Daoy (cell line): ENCODE measurements around the gene C10orf143. TPM values are rescaled to one million over a fixed set of nuclear protein-coding genes. Genes with fewer than 3 reads are reported as not detected.
A peak's percentile ranks its signal among the peaks of the same experiment; 100 is the strongest.
"Not testable (repeated sequence)": the region's sequence is repeated elsewhere in the genome, so short reads cannot be mapped to it uniquely, and the experiment has no call there.

Source experiments
- DNase-seq: peaks from one replicate; pipeline ENCODE4 v3.0.0-alpha.2; 2015; ENCODE audit warnings: low read depth
- total RNA-seq: library from RNA; depleted of rRNA; stranded (reverse); fragments of >200 nt; shearing (Covaris generic); gene quantifications from 2 replicates; pipeline ENCODE4 v1.2.3, GENCODE V29; 2014

Gene C10orf143
- total RNA-seq, 1 experiment from 2014 or later, result 0.46 TPM

DNA sequence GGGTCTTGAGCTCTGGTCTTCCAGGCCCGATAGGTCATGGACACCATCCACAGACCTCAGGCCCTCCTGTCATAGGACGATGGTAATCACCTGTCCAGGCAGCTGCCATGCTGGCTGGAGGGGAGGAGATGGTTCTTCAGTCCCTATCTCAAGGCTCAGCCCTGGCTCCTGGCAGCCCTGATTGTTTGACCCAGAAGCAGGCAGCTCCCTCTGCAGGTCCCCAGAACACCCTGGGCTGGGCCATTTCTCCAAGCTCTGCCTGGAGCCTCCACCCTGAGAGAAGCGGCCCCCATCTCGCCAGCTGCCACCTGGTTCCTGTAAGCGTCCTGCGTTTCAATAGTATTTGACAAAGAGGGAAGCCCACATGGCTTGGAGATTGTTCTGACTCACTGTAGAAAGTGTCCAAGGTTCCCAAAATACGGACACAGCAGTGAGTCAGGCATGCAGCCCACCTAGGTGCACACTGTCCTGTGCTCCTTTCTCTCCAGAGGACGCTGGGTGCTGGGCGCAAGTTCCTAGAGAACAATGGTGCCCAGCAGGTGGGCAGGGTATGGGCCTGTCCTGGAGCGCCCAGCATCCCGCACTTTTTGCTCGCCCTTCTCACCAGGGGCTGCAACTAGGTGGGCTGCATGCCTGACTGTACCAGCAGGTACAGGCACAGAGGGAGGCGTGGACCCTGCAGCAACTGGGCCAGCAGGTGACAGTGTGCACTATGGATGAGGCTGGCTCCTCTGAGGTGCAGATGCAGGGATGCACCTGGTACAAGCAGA lies 74.1 kb downstream of the C10orf143 start:
- no peak for DNase-seq

DNA sequence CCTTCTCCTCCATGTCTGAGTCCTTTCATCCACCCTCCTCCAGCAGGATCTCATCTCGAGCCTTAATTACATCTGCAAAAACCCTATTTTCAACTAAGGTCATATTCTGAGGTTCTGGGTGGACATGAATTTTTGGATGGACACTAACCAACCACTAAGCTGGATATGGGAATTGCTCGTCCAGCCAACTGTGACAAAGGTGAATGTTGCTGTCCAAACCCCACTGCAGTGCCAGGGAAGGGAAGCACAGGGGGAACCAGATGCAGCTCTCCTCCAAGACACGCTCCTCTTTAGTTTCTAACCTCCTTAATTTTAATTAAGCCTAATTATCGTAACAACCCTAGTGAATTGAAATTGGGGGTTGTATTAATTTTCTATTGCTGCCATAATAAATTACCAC lies 81.4 kb downstream of the C10orf143 start:
- DNase-seq, result no peak

DNA sequence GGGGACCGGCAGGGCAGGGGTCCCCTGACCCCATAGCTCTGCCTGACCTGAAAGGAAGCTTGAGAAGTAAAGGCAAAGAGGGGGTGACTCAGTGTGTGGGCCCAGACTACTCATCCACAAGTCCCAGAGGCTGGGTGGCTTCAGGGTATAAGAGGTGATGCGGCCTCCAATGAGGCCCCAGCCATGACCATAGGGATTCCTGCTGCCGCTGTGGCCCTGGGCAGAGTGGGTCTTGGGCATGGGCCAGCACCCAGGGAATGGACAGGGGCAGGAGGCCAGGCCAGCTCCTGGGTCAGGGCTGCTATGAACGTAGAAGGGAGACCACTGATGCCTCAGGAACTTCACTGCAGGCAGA lies 82.2 kb downstream of the C10orf143 start:
- DNase-seq, result no peak

DNA sequence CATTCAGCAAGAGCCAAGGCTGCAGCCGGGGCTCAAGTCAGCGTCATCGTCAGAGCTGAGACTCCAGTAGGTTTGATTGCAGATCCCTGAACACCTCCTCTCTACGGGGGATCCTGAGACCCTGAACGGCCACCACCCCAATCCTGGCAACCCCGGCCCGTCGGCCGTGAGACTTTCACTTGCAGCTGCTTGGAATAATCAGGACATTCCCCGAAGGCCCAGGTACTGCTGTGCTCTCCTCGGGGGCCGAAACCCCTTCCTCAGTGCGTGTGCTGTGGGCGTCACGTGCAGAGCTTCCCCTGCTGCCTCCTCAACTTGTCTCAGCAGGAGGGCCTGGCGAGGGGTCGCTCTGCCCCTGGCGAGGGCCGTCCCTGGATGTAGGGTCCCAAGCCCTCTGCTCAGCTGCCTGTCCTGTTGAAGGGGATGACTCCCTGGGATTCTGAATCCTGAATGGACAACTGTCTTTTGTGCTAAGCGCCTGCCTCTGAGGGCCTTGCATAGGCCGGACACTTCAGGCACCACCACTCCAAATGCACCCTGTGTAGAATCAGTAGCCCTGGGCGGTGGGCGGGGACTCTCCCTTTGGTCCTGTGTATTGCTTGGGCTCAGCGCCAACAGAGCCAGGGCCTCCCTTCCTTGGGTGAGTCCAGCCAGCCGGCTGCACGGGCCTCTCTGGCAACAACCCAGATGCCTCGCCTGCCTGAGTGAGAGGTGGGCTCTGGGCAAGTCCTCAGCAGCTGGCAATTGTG lies 82.7 kb downstream of the C10orf143 start:
- peak; percentile 55 for DNase-seq

DNA sequence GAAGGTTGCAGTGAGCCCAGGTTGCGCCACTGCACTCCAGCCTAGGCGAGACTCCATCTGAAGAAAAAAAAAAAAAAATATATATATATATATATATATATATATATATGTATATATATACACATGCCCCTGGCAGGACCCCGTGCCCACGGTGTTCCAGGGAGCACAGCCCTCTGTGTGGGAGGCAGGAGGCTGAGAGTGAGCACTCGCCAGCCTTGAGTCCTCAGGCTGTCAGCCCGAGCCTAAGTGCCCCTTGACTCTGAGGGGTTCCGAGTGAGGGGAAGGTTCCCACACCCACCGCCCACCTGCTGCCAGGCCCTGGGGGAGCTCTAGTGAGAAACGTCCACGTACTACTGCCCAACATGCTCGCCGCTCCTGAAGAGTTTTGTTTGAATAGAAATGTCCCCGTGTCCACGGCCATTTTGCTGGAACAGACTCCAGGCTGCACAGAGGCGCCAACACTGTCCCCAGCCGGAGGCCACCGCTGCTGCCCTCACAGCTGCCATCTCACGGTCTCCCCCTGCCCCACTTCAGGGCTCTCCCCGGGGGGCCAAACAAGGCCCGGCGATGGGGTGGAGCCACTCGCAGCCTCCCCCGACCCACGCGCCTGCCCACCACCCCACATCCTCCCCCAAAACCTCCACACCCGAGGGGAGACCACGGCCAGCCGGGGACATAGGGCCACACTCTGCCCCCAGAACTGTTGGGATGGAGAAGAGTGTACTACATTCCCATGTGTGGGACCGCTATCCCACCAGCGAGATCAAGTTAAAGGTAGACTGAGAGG lies 83.8 kb downstream of the C10orf143 start:
- no peak for DNase-seq

DNA sequence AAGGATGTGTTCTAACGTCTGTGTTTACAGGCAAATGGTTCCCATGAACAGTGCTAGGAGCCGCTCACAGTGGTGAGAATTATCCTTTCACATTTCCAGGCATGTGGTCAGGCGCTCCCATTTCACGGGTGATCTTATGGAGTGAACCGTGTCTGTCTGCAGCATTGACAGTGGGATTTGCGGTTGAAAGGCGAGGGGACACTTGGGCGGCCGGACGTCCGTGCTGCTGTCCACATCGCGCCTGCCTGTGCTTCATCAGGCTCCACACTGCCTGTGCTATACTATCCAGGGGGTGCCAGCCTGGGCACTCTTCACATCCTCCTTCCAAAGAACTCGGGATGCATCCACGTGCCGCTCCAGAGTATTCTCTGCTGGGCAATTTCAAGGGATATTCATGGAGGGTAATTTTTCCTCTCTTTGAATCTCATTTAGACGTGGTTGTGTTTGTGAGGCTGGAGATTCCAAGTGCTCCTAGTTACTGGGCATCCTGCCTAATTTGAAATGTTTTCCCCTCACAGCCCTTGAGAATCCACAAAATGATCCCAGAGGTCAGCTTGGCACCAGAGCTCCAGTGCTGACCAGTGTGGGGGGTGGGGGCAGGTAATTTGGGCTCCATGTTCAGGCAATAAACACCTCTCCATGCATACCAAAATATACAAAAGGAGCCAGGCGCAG lies 84.7 kb downstream of the C10orf143 start:
- DNase-seq, result no peak

DNA sequence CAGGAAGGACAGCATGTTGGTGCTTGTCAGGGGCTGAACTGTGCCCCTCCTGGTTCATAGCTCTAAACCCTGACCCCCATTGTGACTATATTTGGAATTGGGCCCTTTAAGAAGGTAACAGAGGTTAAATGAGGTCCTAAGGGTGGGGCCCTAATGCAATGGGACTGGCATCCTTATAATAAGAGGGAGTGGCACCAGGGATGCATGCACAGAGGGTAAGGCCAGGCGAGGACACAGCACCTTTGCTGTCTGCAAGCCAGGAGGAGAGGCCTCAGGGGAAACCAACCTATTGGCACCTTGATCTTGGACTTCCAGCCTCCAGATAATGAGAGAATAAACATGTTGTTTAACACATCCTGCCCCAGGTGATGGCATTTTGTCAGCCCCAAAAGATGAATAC lies 85.3 kb downstream of the C10orf143 start:
- DNase-seq, result no peak

DNA sequence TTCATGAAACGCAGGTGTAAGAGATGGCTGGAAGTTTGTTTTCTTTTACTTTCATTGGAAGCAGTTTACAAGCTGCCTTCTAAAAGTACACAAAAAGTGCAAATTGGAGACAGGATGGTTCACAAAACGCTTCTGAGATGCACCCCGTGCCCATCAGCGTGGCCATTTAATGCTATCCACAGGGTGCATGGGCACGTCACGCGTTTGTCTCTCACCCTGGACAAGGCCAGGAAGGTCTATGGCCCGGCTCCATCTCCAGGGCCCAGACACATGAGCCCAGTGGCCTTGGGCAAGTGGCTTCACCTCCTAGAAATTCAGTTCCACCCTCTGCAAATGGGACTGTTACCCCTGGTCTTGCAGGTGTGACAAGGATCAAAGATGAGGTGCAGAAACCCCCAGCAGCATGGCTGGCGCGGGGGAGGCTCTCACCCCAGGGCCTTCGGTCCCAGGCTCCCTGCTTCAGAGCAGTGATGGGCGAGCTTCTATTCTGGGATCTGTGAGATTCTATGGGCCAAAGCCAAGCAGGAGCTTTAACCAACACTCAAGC lies 85.8 kb downstream of the C10orf143 start:
- no peak for DNase-seq

DNA sequence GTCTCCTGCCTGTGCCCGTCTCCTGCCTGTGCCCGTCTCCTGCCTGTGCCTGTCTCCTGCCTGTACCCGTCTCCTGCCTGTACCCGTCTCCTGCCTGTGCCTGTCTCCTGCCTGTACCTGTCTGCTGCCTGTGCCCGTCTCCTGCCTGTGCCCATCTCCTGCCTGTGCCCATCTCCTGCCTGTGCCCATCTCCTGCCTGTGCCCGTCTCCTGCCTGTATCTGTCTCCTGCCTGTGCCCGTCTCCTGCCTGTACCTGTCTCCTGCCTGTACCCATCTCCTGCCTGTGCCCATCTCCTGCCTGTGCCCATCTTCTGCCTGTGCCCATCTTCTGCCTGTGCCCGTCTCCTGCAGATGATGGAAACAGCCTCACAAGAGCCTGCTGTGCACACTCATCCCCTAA lies 86.3 kb downstream of the C10orf143 start:
- DNase-seq, result not testable (repeated sequence)

DNA sequence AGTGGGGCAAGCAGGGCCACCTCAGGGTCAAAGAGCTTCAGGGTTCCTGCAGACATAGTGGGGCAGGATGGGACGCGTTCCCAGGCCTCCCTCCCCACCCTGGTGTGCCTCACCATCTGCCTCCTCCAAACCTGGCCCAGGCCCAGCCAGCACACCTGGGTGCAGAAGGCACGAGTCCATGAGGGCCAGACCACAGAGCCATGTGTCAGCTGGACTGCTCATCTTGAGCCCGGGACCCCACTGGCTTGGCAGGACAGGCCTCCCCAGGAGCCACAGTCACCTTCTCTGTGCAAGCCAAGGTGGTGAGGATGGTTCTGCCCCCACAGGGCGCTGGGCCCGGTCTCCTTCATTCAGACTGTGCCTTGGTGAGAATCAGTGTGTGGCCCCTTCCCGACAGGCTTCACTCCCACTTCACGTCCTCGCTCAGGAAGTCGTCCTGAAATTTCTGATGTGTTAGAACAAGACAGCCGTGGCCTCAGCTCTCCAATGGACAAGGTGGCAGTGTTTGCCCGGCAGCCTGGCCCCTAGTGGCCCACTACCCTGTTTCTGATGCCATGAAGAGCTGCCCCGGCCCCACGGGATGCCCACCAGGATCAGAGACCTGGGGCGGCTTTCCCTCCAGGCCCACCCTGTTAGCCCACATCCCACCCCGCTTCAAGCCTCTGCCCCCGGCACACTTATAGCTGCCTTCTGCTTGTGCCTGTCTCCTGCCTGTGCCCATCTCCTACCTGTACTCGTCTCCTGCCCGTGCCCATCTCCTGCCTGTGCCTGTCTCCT lies 87.0 kb downstream of the C10orf143 start:
- DNase-seq, result peak; percentile 29

DNA sequence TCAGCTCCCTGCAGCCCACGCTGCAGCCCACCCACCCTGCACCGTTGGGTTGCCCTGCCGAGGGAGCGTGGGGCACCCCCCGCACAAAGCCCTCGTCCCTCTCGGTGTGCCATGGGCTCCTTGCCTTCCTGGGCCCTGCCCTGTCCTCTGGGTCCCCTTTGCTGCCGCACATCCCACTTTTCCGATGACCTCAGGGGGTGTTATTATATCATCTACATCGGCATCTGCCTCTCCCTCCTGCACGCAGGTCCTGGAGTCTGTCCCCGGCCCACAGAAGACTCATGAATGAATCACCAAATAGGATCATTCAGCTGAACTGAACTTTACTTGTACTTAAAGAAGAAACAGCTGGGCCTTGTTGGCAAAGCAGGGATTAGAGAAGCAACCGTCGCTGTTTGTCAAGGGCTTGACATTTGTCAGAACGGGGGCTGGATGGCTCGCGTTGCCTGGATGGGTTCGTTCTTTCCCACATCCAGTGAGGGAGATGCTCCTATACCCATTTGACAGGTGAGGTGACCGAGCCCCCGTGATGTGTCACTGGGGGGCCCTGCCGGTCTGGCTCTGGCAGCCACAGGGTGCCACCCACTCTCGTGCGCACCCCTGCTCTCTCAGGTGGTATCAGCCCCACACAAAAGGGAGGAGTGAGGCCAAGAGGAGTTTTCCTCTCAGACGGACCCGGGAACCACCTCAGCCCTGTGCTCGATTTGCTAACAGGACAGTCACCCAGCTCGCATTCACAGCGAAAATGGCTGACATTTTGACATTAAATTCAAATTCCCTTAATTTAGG lies 87.9 kb downstream of the C10orf143 start:
- peak; percentile 81 for DNase-seq

DNA sequence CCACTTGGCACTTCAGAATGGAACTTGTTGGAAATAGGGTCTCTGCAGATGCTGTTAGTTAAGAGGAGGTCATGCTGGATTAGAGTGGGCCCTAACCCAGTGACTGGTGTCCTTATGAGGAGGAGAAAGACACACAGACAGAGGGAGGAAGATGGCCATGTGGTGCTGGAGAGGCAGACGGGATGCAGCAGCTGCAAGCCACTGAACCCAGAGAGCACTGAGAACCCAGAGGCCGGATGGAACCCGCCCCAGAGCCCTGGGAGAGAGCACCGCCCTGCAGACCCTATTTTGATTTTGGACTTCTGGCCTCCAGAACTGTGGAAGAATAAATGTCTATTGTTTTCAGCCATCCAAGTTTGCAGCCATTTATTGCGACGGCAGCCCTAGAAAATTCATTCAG lies 88.5 kb downstream of the C10orf143 start:
- no peak for DNase-seq

DNA sequence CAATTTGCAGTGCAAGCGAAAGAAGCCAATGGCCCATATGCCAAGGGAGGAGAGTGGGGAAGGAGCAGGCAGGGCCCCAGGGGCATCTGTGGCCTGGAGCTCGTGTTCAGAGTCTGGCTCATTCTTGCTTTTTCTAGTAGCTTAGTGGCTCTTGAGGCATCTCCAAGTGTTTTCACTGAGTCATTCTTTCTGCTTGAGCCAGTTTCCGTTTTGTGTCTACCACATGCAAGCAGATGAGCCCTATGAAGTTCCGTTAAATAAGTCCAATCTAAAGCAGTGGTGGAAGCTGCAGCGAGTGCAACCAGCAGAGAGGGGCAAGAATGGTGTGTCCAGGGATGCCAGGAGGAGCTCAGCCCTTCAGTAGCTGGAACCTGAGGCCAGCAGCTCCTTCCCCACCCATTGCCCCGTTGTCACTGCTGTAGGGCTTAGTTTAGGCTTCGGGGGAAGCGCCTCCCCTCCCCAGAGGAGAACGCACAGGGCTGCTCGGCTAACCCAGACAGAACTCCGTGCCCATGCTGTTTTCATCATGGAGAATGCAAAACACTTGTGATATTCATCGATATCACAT lies 89.2 kb downstream of the C10orf143 start:
- peak; percentile 77 for DNase-seq

DNA sequence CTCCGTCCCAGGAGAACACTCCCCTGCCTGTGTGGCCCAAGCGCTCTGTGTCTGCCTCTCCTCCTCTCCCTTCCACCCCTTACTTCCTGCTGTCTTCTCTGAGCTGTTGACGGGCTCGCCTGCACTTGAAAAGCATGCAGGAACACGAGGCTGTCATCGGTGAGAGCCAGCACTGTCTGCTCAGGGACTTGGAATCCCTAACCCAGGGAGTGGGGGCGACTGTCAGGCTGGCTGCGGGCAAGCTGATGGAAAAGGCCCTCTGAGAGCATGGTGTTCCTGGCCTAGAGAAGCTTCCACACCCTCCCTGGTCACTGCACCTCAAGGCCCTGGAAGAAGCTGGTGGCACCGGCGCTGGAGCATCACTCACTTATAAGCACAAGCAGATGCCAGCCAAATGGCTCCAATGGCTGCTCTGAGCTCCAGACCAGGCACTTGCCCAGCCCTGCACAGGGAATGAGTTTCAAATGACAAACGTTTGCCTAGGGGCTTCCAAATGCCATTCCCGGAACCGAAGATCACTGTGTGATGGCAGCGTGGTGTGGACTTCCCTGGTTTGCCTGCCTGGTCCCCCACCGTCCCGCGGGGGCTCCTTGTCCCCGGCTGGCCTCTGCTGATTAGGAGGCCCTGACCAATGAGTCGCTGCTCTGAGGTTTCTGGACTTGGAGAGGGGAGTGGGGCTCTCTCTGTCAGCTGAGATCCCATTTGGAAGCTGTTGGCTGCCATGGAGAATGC lies 89.8 kb downstream of the C10orf143 start:
- DNase-seq, result no peak

DNA sequence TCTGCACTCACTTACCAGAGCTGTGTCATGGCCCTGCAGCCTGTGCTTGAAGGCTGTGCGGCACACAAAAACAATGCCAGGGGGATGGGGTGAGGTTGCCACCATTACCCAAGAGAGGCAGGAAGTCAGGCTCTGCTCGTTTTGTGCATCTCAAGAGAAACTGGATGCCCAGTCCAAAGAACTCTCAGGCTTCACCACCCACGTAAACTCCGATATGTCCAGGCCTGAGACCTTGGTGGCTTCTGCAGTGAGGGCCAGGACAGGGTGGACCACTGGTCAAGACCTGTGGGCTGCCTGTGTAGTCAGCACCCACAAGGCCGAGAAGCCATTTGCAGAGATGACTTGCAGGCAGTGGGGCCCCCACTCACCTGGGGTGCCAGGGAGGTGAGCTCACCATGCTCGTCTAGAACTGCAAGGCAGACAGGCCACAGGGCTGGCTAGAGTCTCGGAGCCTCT lies 91.9 kb downstream of the C10orf143 start:
- DNase-seq, result no peak

DNA sequence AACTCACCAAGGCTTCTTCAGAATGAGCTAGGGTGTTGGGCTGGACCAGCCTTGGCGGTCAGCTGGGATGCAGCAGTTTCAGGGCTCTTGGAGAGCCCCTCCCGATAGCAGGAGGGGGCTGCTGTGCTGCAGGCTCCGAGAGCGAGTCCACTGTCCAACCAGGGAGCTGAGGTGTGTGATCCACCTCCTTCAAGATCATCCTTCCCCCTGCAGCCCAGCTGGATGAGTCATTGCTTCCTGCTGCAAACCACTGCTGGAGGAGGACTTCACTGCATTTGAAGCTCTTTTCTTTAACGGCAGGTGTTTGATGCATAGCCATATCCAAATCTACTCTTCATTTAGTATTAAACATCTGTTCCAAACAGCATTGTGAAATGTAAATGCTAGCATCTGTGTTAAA lies 92.4 kb downstream of the C10orf143 start:
- DNase-seq, result peak; percentile 75

DNA sequence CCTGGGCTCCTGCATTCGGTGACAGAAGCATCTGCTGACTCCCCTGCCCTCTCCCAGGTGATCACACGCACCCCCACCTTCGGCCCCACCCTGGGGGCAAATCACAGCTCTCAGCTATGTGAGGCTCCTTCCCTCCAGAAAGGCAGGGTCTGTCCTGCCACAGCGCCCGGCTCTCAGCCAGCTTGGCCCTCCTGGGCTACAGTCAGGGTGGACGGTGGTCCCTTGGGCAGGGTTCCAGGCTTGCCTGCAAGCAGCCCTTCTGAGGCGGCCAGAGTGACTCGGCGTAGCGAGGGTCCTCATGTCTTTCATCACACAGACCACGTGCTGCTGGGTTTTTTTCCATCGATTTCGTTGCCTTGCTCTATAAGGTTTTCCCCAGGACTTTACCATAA lies 93.0 kb downstream of the C10orf143 start:
- DNase-seq, result no peak

DNA sequence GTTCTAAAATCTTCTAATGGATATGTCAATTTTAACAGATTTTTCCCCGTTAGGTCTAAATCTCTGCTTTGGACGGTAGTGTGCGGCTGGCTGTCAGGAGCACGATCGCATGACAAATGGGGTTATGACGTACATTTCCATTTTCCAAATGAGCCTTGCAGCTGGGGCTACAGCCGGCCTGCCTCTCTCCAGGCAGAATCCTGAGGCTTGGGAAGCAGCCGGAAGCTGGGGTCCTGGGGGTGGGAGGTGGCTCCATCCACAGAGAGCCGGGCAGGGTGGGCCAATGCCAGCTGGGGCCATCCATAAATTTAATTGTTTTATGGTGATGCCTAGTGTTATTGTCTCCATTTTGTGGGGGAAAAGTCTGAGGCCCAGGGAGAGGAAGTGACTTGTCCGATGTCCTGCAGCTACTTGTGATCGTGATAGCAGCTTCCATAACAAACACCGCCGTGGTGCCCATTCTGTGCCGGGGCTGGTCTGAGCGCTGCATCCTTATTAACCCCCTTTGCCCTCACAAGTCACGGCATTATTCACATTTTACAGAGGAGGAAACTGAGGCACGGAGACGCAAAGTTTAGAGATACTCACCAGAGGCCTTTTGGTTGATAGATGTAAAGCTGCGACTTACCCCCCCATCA lies 93.5 kb downstream of the C10orf143 start:
- DNase-seq, result no peak
